ENCODE measurements around the gene TOR1A. TPM values are rescaled to one million over a fixed set of nuclear protein-coding genes. Genes with fewer than 3 reads are reported as not detected.
A peak's percentile ranks its signal among the peaks of the same experiment; 100 is the strongest.

Gene TOR1A
- total RNA-seq, 6 donors from 2014 or later: 15.6 to 56.5 (median 34.7) TPM

- Histone ChIP-seq H3K4me3 (no peak overlapping the region), H3K27me3 (no peaks in the 10 kb centered on the region), H3K36me3 (peaks cover 0 to 66% (median 43%) of the 10 kb centered on the region in 4 donors), H3K9me3 (no peaks in the 10 kb centered on the region), H3K4me1 (peaks cover 2 to 16% (median 4%) of the 10 kb centered on the region in 4 donors), H3K27ac (no peak overlapping the region)
- DNase-seq: no peak
- ATAC-seq (ENCODE audit: low FRiP score in 2 of 2): no peak
- TF ChIP-seq CTCF (IDR thresholded peaks at IDR 0.05) (no peak), POLR2A (IDR thresholded peaks at IDR 0.05) (no peak), POLR2AphosphoS5 (IDR thresholded peaks at IDR 0.05) (no peak), EP300 (IDR thresholded peaks at IDR 0.05) (no peak)
- WGBS, 2 donors: 72 to 85% methylated on average over 11 of the region's 11 CpGs
Measured at GRCh38 chr9:129809346-129809745, 14.6 kb downstream of the TOR1A start.

- DNase-seq (no peak), ATAC-seq (ENCODE audit: low FRiP score in 2 of 2) (no peak)
- Histone ChIP-seq H3K27me3 (no peaks in the 10 kb centered on the region), H3K4me3 (no peak overlapping the region), H3K36me3 (peaks cover 0 to 36% (median 26%) of the 10 kb centered on the region in 4 donors), H3K27ac (peak overlapping the region in 2 of 4 donors; percentile 13 to 35), H3K9me3 (no peaks in the 10 kb centered on the region), H3K4me1 (peaks cover 10 to 30% (median 13%) of the 10 kb centered on the region in 4 donors)
- WGBS, 2 donors: 41 to 70% methylated on average over 4 of the region's 4 CpGs
- TF ChIP-seq EP300 (IDR thresholded peaks at IDR 0.05): no peak
- no peak for TF ChIP-seq POLR2AphosphoS5 (IDR thresholded peaks at IDR 0.05)
- no peak for TF ChIP-seq POLR2A (IDR thresholded peaks at IDR 0.05)
- no peak for TF ChIP-seq CTCF (IDR thresholded peaks at IDR 0.05)
Measured at GRCh38 chr9:129806061-129806460, 17.9 kb downstream of the TOR1A start.

- Histone ChIP-seq H3K9me3 (no peaks in the 10 kb centered on the region), H3K27ac (peak overlapping the region; percentile 69 to 92 (median 83)), H3K4me1 (peaks cover 10 to 30% (median 13%) of the 10 kb centered on the region in 4 donors), H3K36me3 (peaks cover 0 to 13% (median 8%) of the 10 kb centered on the region in 4 donors), H3K4me3 (peak overlapping the region; percentile 61 to 97 (median 87)), H3K27me3 (no peaks in the 10 kb centered on the region)
- 7 to 8% methylated on average over 5 to 14 of the region's 14 CpGs for WGBS, 2 donors
- TF ChIP-seq CTCF (IDR thresholded peaks at IDR 0.05): no peak
- TF ChIP-seq EP300 (IDR thresholded peaks at IDR 0.05): no peak
- TF ChIP-seq POLR2A (IDR thresholded peaks at IDR 0.05): no peak
- TF ChIP-seq POLR2AphosphoS5 (IDR thresholded peaks at IDR 0.05): no peak
- DNase-seq: no peak
- ATAC-seq (ENCODE audit: low FRiP score in 2 of 2): no peak
Measured at GRCh38 chr9:129803676-129804060, 20.3 kb downstream of the TOR1A start.

- Histone ChIP-seq H3K4me3 (peak within 1 kb of the TSS; percentile 61 to 97 (median 87)), H3K27ac (peak within 1 kb of the TSS; percentile 69 to 92 (median 83)), H3K36me3 (peaks cover 0 to 11% (median 7%) of the 10 kb centered on the region in 4 donors), H3K27me3 (no peaks in the 10 kb centered on the region), H3K9me3 (no peaks in the 10 kb centered on the region), H3K4me1 (peaks cover 10 to 30% (median 13%) of the 10 kb centered on the region in 4 donors)
- ATAC-seq (ENCODE audit: low FRiP score in 2 of 2): peak; percentile 95 to 99
- WGBS, 2 donors: 1% methylated on average over 15 to 38 of the region's 93 CpGs
- TF ChIP-seq POLR2AphosphoS5 (IDR thresholded peaks at IDR 0.05): peak; percentile 77 to 92
- peak in 2 of 6 experiments; percentile 7 to 14 for TF ChIP-seq CTCF (IDR thresholded peaks at IDR 0.05)
- TF ChIP-seq POLR2A (IDR thresholded peaks at IDR 0.05): peak in 3 of 4 donors; percentile 29 to 87 (median 43)
- no peak for TF ChIP-seq EP300 (IDR thresholded peaks at IDR 0.05)
- DNase-seq: peak; percentile 91 to 98
Measured at GRCh38 chr9:129802833-129803675, 20.9 kb downstream of the TOR1A start, which contains the start of gene TOR1B. TSS of gene TOR1B (plus strand) at chr9:129803184. CDS start at chr9:129803213, 29 bp downstream.
